Stomach (tissue), 9 donors: ENCODE data around the gene FUBP1. TPM values are rescaled to one million over a fixed set of nuclear protein-coding genes. Genes with fewer than 3 reads are reported as not detected.

Experiments used
- DNase-seq, 2 donors: peaks; one replicate each; pipeline versions ENCODE4 v3.0.0 to v3.0.0-alpha.2; 2013 to 2019
- H3K27ac ChIP-seq, 5 donors: fragments of 200-600 bp in 4 of 5; sonication (generic) in 4 of 5; one replicate each; pipeline ENCODE4 v1.5.1; 2013 to 2019; ENCODE audit warnings: mild to moderate bottlenecking in 1 of 5, moderate library complexity in 1 of 5
- H3K27me3 ChIP-seq, 3 donors: fragments of 200-600 bp; sonication (generic); one replicate each; pipeline ENCODE4 v1.5.1; 2017 to 2019; ENCODE audit warnings: mixed run types in 1 of 3
- H3K36me3 ChIP-seq, 4 donors: fragments of 200-600 bp; sonication (generic); 1 replicate in 3 of 4; 2 replicates in 1 of 4; pipeline ENCODE4 v1.5.1; 2016 to 2019
- H3K4me1 ChIP-seq, 4 donors: fragments of 200-600 bp; sonication (generic); one replicate each; pipeline ENCODE4 v1.5.1; 2016 to 2019
- H3K4me3 ChIP-seq, 4 donors: fragments of 200-600 bp; sonication (generic) in 3 of 4; one replicate each; pipeline ENCODE4 v1.5.1; 2016 to 2019; ENCODE audit warnings: mild to moderate bottlenecking in 1 of 4
- H3K9me3 ChIP-seq, 4 donors: fragments of 200-600 bp; sonication (generic); one replicate each; pipeline ENCODE4 v1.5.1; 2016 to 2019
- EP300 ChIP-seq: sonication (generic); formaldehyde crosslinking; IDR thresholded peaks from one replicate; pipeline ENCODE4 v1.6.1; 2017; ENCODE audit warnings: antibody characterized with exemption
- POLR2A ChIP-seq, 4 donors: fragments of 450-650 bp; IDR thresholded peaks; one replicate each; pipeline ENCODE4 v1.6.1; 2016; ENCODE audit warnings: antibody characterized with exemption in 4 of 4, control low read depth in 2 of 4, mild to moderate bottlenecking in 1 of 4, moderate library complexity in 1 of 4
- POLR2AphosphoS5 ChIP-seq, 3 donors: sonication (generic); formaldehyde crosslinking; IDR thresholded peaks; one replicate each; pipeline ENCODE4 v1.6.1; 2016; ENCODE audit warnings: antibody characterized with exemption in 3 of 3
- WGBS, 5 donors: extraction: QIAGEN DNeasy Blood & Tissue Kit in 3 of 5; methylation state at CpG; one replicate each; pipeline versions ENCODE4 v1.1.5 to v1.1.7; 2013 to 2018; 5-methylcytosine and 5-hydroxymethylcytosine counted together
- intact Hi-C: fragments of 100-400 bp; cut with DNase I; formaldehyde crosslinking; loops from one replicate; pipeline ENCODE4 v1.15.1; 2023; ENCODE audit warnings: low total_unique reads
- polyA plus RNA-seq, 3 donors: library from polyadenylated mRNA; stranded (reverse); fragments of 200-250 nt; gene quantifications; one replicate each; pipeline ENCODE4 v1.2.3, GENCODE V29; 2013
- total RNA-seq, 5 donors: library from RNA; depleted of rRNA; stranded (reverse); fragments of >200 nt; gene quantifications; one replicate each; pipeline versions ENCODE4 v1.1.0 to v1.2.3, GENCODE V29; 2014 to 2016
- TF ChIP-seq, protein P1 (sequence below), 7 experiments: fragments of 450-650 bp in 4 of 7; fragments of 200-600 bp in 3 of 7; sonication (generic) in 3 of 7; IDR thresholded peaks; one replicate each; pipeline ENCODE4 v1.5.1; 2016 to 2019; ENCODE audit warnings: antibody characterized with exemption in 7 of 7, control low read depth in 2 of 7, mild to moderate bottlenecking in 1 of 7
- donor health status: healthy with polysubstance abuse.
- donor health status: Bipolar disorder and iron deficiency.
- donor health status: healthy.

Gene FUBP1
- total and polyA plus RNA-seq, 8 donors: 25.6 to 394 (median 54.4) TPM

GRCh38 chr1:77994117-77994705 lies 15.3 kb upstream of the FUBP1 start:
- H3K4me1 ChIP-seq: no peaks in the 10 kb centered on the region
- H3K27ac ChIP-seq: no peak overlapping the region
- DNase-seq: no peak
- no peak overlapping the region for H3K4me3 ChIP-seq
- H3K36me3 ChIP-seq: peaks cover 0 to 20% (median 11%) of the 10 kb centered on the region in 4 donors
- intact Hi-C loops: no loop called here
- H3K27me3 ChIP-seq: no peaks in the 10 kb centered on the region
- WGBS, 5 donors: 86 to 92% (median 91%) methylated on average over 3 of the region's 3 CpGs
- no peak for TF ChIP-seq EP300
- TF ChIP-seq POLR2A (IDR thresholded peaks at IDR 0.05): no peak
- TF ChIP-seq, protein P1, sequence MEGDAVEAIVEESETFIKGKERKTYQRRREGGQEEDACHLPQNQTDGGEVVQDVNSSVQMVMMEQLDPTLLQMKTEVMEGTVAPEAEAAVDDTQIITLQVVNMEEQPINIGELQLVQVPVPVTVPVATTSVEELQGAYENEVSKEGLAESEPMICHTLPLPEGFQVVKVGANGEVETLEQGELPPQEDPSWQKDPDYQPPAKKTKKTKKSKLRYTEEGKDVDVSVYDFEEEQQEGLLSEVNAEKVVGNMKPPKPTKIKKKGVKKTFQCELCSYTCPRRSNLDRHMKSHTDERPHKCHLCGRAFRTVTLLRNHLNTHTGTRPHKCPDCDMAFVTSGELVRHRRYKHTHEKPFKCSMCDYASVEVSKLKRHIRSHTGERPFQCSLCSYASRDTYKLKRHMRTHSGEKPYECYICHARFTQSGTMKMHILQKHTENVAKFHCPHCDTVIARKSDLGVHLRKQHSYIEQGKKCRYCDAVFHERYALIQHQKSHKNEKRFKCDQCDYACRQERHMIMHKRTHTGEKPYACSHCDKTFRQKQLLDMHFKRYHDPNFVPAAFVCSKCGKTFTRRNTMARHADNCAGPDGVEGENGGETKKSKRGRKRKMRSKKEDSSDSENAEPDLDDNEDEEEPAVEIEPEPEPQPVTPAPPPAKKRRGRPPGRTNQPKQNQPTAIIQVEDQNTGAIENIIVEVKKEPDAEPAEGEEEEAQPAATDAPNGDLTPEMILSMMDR (IDR thresholded peaks at IDR 0.05): no peak
- no peak for TF ChIP-seq POLR2AphosphoS5 (IDR thresholded peaks at IDR 0.05)
- no peaks in the 10 kb centered on the region for H3K9me3 ChIP-seq

- no peak overlapping the region for H3K27ac ChIP-seq
- intact Hi-C loops: no loop called here
- H3K9me3 ChIP-seq: no peaks in the 10 kb centered on the region
- TF ChIP-seq POLR2AphosphoS5 (IDR thresholded peaks at IDR 0.05): no peak
- TF ChIP-seq, protein P1 (IDR thresholded peaks at IDR 0.05): no peak
- TF ChIP-seq POLR2A (IDR thresholded peaks at IDR 0.05): no peak
- no peak for TF ChIP-seq EP300
- H3K4me3 ChIP-seq: no peak overlapping the region
- H3K36me3 ChIP-seq: peaks cover 0 to 20% (median 11%) of the 10 kb centered on the region in 4 donors
- H3K4me1 ChIP-seq: no peaks in the 10 kb centered on the region
- DNase-seq: no peak
- no peaks in the 10 kb centered on the region for H3K27me3 ChIP-seq
Measured at GRCh38 chr1:77991638-77992037, 12.8 kb upstream of the FUBP1 start.

- Histone ChIP-seq H3K9me3 (no peaks in the 10 kb centered on the region), H3K27ac (no peak overlapping the region), H3K4me1 (peaks cover 0 to 6% (median 0%) of the 10 kb centered on the region in 4 donors), H3K36me3 (peaks cover 0 to 16% (median 9%) of the 10 kb centered on the region in 4 donors), H3K27me3 (no peaks in the 10 kb centered on the region), H3K4me3 (no peak overlapping the region)
- intact Hi-C loops: no loop called here
- DNase-seq: no peak
- WGBS, 5 donors: 75 to 94% (median 85%) methylated on average over 3 of the region's 3 CpGs
- no peak for TF ChIP-seq EP300
- no peak for TF ChIP-seq POLR2AphosphoS5 (IDR thresholded peaks at IDR 0.05)
- TF ChIP-seq POLR2A (IDR thresholded peaks at IDR 0.05): no peak
- TF ChIP-seq, protein P1 (IDR thresholded peaks at IDR 0.05): no peak
Measured at GRCh38 chr1:77990629-77991204, 11.8 kb upstream of the FUBP1 start.

GRCh38 chr1:77989744-77990143 lies 10.9 kb upstream of the FUBP1 start:
- Histone ChIP-seq H3K36me3 (peaks cover 0 to 11% (median 6%) of the 10 kb centered on the region in 4 donors), H3K4me1 (peaks cover 0 to 16% (median 0%) of the 10 kb centered on the region in 4 donors), H3K4me3 (no peak overlapping the region), H3K27ac (no peak overlapping the region), H3K27me3 (no peaks in the 10 kb centered on the region), H3K9me3 (no peaks in the 10 kb centered on the region)
- TF ChIP-seq EP300: no peak
- TF ChIP-seq, protein P1 (IDR thresholded peaks at IDR 0.05): no peak
- no peak for TF ChIP-seq POLR2A (IDR thresholded peaks at IDR 0.05)
- TF ChIP-seq POLR2AphosphoS5 (IDR thresholded peaks at IDR 0.05): no peak
- intact Hi-C loops: no loop called here
- WGBS, 5 donors: 89 to 96% (median 95%) methylated on average over 2 of the region's 2 CpGs
- DNase-seq: no peak
